ENCODE results near the gene FOXL3.

Gene FOXL3

GRCh38 chr7:325811-326210, 35.8 kb downstream of the FOXL3 start:
- DNase-seq (ENCODE audit: low read depth): no peak
- no peak for TF ChIP-seq CTCF (conservative IDR thresholded peaks at IDR 0.05; ENCODE audit: low read depth, low read length)
- H3K4me3 ChIP-seq (ENCODE audit: low read length): no peak overlapping the region

GRCh38 chr7:326273-326672, 36.3 kb downstream of the FOXL3 start:
- TF ChIP-seq CTCF (conservative IDR thresholded peaks at IDR 0.05; ENCODE audit: low read depth, low read length): no peak
- H3K4me3 ChIP-seq (ENCODE audit: low read length): no peak overlapping the region
- no peak for DNase-seq (ENCODE audit: low read depth)

GRCh38 chr7:326809-327232, 36.9 kb downstream of the FOXL3 start:
- no peak for DNase-seq (ENCODE audit: low read depth)
- H3K4me3 ChIP-seq (ENCODE audit: low read length): no peak overlapping the region
- no peak for TF ChIP-seq CTCF (conservative IDR thresholded peaks at IDR 0.05; ENCODE audit: low read depth, low read length)

GRCh38 chr7:327233-327931, 37.4 kb downstream of the FOXL3 start:
- no peak for DNase-seq (ENCODE audit: low read depth)

GRCh38 chr7:327991-328702, 38.2 kb downstream of the FOXL3 start:
- no peak for TF ChIP-seq CTCF (conservative IDR thresholded peaks at IDR 0.05; ENCODE audit: low read depth, low read length)
- H3K4me3 ChIP-seq (ENCODE audit: low read length): no peak overlapping the region
- DNase-seq (ENCODE audit: low read depth): no peak

More at GRCh38 chr7:327233-327931, 37.4 kb downstream of the FOXL3 start:
- no peak for TF ChIP-seq CTCF (conservative IDR thresholded peaks at IDR 0.05; ENCODE audit: low read depth, low read length)
- no peak overlapping the region for H3K4me3 ChIP-seq (ENCODE audit: low read length)

GRCh38 chr7:329691-330281, 39.8 kb downstream of the FOXL3 start:
- no peak overlapping the region for H3K4me3 ChIP-seq (ENCODE audit: low read length)
- TF ChIP-seq CTCF (conservative IDR thresholded peaks at IDR 0.05; ENCODE audit: low read depth, low read length): no peak
- DNase-seq (ENCODE audit: low read depth): no peak
